ENCODE measurements around the gene DYNLL1.
"Not testable (repeated sequence)": the region's sequence is repeated elsewhere in the genome, so short reads cannot be mapped to it uniquely, and the experiment has no call there.

The DYNLL1 gene

DNA sequence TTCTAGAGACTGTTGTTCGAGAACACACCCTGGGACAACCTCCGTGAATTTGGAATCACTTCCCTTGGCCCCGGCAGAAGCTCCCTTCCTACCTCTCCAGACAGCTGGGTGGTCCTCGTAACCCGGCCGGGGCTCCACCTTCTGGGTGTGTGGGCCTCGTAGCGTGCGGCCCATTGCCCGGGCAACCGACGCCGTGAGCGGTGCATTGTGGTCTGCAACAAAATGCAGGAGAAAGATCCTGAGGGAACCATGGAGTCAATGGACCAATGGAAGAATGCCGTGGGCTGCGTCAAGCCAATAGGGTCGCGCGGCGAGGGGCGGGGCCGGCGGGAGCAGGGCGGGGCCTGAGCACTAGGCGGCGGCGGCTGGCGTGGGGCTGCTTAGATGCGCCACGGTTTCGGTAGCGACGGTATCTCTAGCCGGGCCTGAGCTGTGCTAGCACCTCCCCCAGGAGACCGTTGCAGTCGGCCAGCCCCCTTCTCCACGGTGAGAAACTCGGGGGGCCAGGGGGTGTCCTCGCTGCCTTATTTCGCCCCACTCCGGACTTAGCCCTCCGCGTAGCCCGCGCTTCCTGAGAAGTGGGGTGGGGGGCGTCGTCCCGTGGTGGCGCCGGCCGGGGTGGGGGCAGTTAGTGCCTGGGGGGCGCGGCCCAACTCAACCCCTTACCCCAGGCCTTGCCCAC is at the start of gene DYNLL1:
Gene DYNLL1 (plus strand): TSS at position 383 of the 682 bp plus-strand sequence. CDS start 309 bp downstream, outside the sequence.
- DNase-seq (ENCODE audit: low read depth, low spot score): peak; percentile 94
- TF ChIP-seq, protein P1, sequence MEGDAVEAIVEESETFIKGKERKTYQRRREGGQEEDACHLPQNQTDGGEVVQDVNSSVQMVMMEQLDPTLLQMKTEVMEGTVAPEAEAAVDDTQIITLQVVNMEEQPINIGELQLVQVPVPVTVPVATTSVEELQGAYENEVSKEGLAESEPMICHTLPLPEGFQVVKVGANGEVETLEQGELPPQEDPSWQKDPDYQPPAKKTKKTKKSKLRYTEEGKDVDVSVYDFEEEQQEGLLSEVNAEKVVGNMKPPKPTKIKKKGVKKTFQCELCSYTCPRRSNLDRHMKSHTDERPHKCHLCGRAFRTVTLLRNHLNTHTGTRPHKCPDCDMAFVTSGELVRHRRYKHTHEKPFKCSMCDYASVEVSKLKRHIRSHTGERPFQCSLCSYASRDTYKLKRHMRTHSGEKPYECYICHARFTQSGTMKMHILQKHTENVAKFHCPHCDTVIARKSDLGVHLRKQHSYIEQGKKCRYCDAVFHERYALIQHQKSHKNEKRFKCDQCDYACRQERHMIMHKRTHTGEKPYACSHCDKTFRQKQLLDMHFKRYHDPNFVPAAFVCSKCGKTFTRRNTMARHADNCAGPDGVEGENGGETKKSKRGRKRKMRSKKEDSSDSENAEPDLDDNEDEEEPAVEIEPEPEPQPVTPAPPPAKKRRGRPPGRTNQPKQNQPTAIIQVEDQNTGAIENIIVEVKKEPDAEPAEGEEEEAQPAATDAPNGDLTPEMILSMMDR (IDR thresholded peaks at IDR 0.05; ENCODE audit: low read depth, low read length): no peak
- H3K4me3 ChIP-seq (ENCODE audit: low read depth, low read length): peak within 1 kb of the TSS; percentile 96
- in situ Hi-C loops (cut with HindIII; ENCODE audit: low sequenced_read_pairs): no loop called here

DNA sequence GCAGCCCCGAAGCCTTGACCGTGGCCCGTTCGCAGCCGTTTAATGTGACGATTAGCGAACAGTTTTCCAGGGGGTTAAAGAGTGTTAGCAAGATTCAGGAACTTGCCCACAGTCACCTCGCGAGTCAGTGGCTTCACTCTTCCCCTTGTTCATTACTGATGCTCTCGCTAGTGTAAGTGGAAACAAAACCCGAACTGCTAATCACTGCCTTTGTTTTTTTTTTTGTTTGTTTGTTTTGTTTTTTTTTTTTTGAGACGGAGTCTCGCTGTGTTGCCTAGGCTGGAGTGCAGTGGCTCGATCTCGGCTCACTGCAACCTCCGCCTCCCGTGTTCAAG is 49.1 kb upstream of the DYNLL1 start:
- in situ Hi-C loops (cut with HindIII; ENCODE audit: low sequenced_read_pairs); DNase-seq (ENCODE audit: low read depth, low spot score): not testable (repeated sequence)
- H3K4me3 ChIP-seq (ENCODE audit: low read depth, low read length): peak overlapping the region; percentile 98

DNA sequence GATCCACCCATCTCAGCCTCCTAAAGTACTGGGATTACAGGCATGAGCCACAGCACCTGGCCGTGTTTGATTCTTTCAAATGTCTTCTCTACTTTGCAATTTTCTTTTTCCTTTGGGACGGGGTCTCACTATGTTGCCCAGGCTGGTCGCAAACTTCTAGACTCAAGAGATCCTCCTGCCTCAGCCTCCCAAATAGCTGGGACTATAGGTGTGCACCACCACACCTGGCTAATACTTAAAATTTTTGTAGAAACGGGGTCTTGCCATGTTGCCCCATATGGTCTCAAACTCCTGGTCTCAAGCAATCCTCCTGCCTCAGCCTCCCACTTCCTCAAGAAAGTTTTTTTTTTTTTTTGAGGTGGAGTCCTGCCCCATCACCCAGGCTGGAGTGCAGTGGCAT is 47.9 kb upstream of the DYNLL1 start:
- no peak overlapping the region for H3K4me3 ChIP-seq (ENCODE audit: low read depth, low read length)
- in situ Hi-C loops (cut with HindIII; ENCODE audit: low sequenced_read_pairs): no loop called here
- TF ChIP-seq, protein P1 (IDR thresholded peaks at IDR 0.05; ENCODE audit: low read depth, low read length): no peak
- DNase-seq (ENCODE audit: low read depth, low spot score): no peak

DNA sequence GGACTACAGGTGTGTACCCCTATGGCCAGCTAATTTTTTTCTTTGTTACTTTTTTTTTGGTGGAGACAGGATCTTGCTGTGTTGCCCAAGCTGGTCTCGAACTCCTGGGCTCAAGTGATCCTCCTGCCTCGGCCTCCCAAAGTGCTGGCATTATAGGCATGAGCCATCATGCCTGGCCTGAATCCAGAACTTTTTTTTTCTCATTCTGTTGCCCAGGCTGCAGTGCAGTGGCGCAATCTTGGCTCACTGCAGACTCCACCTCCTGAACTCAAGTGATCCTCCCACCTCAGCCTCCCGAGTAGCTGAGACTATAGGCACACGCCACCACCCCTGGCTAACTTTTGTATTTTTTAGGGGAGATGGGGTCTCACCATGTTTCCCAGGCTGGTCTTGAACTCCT is 43.4 kb upstream of the DYNLL1 start:
- H3K4me3 ChIP-seq (ENCODE audit: low read depth, low read length); in situ Hi-C loops (cut with HindIII; ENCODE audit: low sequenced_read_pairs); DNase-seq (ENCODE audit: low read depth, low spot score): not testable (repeated sequence)

DNA sequence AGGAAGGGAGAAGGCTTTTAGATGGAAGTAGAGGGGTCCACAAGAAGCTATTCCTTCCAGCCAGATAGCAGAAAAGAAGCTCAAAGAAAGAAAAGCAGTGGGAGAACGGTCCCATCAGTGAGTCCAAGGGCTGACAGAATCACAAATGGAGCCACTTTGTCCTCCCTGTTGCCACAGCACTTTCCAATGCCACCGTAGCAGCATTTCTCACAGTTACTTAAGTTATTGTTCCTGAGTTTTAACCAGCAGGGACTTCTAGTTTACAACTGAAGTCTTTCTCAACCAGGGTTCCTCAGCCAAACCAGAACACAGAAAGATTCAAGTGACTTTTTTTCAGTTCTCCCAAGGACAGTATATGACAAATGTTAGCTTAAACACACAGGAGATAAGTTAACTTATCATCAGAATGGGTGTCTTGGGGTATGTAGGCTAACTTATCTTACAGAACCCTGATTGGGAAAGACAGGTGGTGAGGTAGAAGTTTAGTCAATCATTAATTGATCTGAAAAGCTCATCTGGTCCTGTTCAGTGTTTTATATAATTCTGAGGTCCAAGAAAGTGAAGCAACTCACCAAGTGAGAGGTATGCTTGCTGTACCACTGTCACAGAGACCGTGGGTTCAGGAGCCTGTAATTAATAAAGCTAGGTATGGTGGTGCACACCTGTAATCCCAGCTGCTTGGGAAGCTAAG is 42.7 kb upstream of the DYNLL1 start:
- TF ChIP-seq, protein P1 (IDR thresholded peaks at IDR 0.05; ENCODE audit: low read depth, low read length): no peak
- in situ Hi-C loops (cut with HindIII; ENCODE audit: low sequenced_read_pairs): no loop called here
- no peak for DNase-seq (ENCODE audit: low read depth, low spot score)
- no peak overlapping the region for H3K4me3 ChIP-seq (ENCODE audit: low read depth, low read length)

DNA sequence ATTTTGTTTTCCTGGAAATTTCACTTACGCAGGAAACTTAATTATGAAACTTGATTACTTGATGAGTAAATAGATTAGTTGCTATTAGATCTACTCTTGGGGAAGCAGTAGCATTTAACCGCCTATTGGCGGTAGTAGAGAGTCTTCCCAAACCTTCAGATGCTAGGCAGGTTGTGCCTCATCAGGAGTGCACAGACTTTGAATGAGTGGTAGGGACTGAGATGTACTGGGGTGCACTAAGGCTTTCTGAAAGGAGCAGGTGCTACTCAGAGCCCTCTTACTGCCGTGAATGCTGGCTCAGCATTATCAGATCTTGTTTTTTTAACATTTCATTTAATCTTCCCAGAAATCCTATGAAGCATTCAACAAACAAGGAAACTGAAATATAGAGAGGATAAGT is 41.9 kb upstream of the DYNLL1 start:
- in situ Hi-C loops (cut with HindIII; ENCODE audit: low sequenced_read_pairs): no loop called here
- peak; percentile 20 for DNase-seq (ENCODE audit: low read depth, low spot score)
- H3K4me3 ChIP-seq (ENCODE audit: low read depth, low read length): no peak overlapping the region
- TF ChIP-seq, protein P1 (IDR thresholded peaks at IDR 0.05; ENCODE audit: low read depth, low read length): peak; percentile 79

DNA sequence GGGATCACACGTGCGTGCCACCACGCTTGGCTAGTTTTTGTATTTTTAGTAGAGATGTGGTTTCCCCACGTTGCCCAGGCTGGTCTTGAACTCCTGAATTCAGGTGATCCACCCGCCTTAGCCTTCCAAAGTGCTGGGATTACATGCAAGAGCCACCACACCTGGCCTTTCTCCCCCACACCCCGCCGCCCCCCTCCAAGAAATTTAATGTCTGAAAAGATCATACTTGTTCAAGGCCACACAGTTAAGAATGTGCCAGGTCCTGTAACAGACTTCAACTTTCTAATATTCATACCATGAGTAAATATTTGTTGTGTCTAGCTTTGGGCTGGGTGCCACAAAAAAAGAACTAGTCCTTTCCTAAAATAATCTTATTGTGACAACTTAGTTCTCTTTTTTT is 40.6 kb upstream of the DYNLL1 start:
- TF ChIP-seq, protein P1 (IDR thresholded peaks at IDR 0.05; ENCODE audit: low read depth, low read length): no peak
- in situ Hi-C loops (cut with HindIII; ENCODE audit: low sequenced_read_pairs): no loop called here
- DNase-seq (ENCODE audit: low read depth, low spot score): no peak
- H3K4me3 ChIP-seq (ENCODE audit: low read depth, low read length): no peak overlapping the region
